Activated CD8-positive, alpha-beta memory T cell treated with anti-CD3 and anti-CD28 coated beads for 1 hour (primary cell): Measurements from ENCODE around the gene C10orf88.
"Not testable (repeated sequence)": the region's sequence is repeated elsewhere in the genome, so short reads cannot be mapped to it uniquely, and the experiment has no call there.

ENCODE experiments used
- DNase-seq, 2 donors: peaks; one replicate each; pipeline ENCODE4 v3.0.0-alpha.2; 2020; ENCODE audit warnings: low read depth in 1 of 2; ENCODE audit errors: extremely low read depth in 1 of 2

C10orf88 gene

DNA sequence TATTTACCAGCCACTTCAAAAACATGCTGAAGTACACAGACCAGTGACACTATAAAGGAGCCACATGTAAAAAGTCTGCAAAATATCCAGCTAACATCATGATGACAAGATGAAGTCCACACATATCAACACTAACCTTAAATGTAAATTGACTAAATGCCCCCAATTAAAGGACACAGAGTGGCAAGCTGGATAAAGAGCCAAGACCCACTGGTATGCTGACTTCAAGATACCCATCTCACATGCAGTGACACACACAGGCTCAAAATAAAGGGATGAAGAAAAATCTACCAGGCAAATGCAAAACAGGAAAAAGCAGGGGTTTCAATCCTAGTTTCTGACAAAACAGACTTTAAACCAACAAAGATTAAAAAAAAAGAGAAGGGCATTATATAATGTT lies 12.9 kb upstream of the C10orf88 start:
- no peak for DNase-seq

DNA sequence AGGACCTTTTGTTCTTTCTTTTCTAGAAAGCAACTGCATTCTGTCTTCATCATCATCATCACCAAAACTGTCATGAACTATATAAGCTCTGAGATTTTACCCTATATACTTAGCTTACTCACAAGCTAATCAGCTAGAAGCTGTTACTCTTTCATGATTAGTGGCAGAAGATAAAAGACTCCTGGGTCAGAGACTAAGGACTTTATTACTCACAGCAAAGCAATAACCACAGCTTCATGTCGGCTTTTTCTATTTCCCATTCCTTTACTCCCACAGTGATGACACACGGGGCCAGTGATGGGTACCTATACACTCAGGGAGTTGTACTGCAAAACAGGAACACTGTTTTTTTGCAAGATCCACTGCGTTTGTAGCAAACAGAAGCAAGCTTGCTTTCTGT lies 8.4 kb upstream of the C10orf88 start:
- no peak for DNase-seq

DNA sequence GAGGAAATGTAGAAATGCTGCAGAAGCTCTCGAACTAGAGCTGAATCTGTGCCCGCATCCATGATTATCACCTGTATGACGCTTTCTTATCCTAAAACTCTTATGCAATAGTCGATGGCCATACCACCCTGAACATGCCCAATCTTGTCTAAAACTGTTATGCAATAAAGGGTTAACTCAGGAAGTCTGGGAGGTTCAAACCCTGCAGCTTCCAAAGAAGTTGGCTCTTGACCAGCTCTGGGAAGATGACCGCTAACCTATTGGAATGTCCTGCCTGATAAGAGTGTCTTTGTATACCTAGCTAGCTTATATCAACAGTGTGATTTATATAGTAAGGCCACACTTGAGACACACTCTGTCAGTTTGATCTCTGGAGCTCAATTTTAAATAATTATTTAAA lies 3.4 kb upstream of the C10orf88 start:
- no peak for DNase-seq

DNA sequence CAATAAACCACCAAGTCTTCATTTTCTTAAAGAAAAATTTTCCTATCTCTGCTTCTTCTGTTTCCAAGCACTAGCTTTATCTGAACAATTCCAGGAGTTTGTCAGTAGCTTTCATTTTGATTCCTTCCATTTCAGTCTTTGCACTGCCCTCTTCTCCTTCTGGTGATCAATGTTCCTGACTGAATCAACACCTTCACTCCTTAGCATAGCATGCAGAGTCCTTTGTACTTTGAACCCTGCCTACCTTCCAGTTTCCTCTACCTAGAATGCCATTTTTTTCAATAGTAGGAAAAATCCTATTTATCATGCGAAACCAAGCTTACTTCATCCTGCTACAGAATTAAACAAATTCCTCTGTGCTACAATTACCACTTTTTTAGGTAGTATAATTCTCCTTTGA lies 1.9 kb upstream of the C10orf88 start:
- DNase-seq: no peak

GRCh38 chr10:122954731-122955050 lies 664 bp upstream of the C10orf88 start:
- DNase-seq: no peak

DNA sequence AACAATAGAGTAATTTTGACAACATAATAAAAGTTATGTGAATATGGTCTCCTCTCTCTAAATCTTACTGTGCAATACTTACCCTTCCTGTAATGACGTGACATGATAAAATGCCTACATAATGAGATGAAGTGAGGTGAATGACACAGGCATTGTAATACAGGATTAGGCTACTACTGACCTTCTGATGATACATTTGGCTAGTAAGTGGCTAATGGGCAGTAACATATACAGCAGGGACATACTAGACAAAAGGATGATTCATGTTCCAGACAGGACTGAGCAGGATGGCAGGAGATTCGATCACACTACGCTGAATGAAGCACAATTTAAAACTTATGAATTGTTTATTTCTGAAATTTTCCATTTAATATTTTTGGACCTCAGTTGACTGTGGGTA lies 4.7 kb downstream of the C10orf88 start:
- no peak for DNase-seq

GRCh38 chr10:122939856-122940543 lies 14.0 kb downstream of the C10orf88 start:
- DNase-seq: no peak

DNA sequence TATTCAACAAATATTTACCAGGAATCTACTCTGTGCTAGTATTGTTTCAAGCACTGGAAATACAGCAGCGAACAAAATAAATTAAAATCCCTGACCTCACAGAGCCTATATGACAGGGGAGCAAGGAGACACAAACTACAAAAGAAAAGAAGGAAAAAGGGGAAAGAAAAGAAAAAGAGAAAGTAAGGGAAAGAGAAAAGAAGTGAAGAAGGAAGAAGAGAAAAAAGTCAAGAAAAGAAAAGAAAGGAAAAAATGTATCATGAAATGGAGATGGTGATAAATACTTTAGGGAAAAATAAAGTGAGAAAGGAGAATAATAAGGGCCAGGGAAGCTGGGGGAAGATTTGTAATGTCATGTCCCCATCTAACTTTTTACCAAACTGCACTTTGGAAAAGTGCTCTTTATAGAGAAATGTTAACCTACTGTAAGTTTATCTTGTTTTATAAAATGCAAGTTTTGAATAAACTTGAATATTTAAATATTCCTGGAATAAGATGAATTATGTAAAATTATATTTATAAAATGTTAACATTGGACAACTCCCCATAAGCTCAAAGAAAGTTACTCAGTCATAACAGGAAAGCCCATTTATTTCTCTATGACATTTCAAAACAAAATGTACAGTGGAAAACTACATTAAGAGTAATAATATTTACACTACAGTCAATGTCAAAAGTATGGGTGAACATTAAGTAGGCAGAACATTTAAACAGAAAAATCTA lies 14.7 kb downstream of the C10orf88 start:
- DNase-seq: no peak

- DNase-seq: no peak
Measured at GRCh38 chr10:122931088-122931906, 22.7 kb downstream of the C10orf88 start.

DNA sequence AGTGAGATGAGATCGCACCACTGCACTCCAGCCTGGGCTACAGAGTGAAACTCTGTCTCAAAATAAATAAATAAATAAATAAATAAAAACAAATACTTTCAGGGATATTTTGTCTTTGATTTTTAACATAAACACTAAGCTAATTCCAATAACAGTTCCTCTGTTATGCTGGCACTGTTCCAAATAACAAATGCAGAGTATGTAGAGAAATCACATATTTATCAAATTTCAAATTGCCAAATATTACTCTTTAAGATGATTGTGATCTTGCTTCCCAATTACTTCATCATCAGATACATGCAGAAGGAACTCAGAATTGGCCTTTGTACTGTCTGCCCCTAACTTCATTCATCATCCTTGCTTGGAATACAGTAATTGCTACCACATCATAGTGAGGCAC lies 23.9 kb downstream of the C10orf88 start:
- DNase-seq: no peak

GRCh38 chr10:122915700-122916099 lies 38.3 kb downstream of the C10orf88 start:
- no peak for DNase-seq

- peak in 1 of 2 donors; percentile 14 for DNase-seq
Measured at GRCh38 chr10:122911889-122912484, 42.0 kb downstream of the C10orf88 start.

DNA sequence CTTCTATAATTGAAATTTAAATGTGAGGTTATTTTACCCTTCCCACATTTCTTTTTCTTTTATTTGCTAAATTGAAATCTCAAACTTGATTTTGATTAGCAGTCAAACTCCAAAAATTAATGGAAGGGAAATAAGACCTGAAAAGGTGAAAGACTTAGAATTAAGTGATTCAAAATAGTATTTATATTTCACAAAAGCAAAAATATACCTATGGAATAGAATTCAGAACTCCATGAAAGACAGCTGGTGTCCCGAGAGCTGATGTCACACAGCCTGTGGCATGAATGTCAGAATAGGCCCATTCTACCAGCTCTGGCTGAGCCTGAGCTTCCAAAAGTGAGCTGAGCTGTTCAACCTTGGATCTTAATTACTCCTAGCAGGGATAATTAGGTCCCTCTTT lies 43.7 kb downstream of the C10orf88 start, which contains the start of gene FAM24A:
Gene FAM24A (plus strand): TSS at position 301 of the 400 bp plus-strand sequence. CDS start 1,025 bp downstream, outside the sequence.
- DNase-seq: no peak

DNA sequence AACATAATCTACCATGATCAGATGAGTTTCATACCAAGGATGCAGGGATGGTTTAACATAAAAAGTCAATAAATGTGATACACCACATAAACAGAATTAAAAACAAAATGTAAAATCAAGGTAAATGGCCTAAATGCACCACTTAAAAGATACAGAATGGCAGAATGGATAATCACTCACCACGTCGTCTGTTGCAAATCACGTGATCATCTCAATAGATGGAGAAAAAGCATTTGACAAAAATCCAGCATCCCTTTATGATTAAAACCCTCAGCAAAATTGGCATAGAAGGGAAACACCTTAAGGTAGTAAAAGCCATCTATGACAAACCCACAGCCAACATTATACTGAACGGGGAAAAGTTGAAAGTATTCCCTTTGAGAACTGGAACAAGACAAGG lies 50.2 kb downstream of the C10orf88 start:
- DNase-seq: not testable (repeated sequence)

- DNase-seq: no peak
Measured at GRCh38 chr10:122894261-122894944, 59.6 kb downstream of the C10orf88 start.

DNA sequence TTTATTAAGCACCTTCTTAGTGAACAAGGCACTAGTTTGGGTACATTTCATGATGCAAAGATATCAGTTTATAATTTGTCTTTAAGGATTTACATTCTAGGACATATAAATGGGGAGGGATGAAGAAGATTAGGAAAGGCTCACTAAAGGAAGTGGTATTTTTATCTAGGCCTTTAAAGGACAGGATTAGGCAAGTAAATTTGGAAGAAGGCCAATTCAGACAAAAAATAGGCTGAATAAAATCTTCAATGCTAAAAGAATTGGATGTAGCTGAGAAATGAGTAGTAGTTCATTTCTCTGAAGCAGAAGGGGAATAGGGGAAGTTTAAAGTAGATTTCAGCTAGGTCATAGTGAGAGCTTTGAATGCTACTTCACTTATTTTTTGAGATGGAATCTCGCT lies 69.9 kb downstream of the C10orf88 start:
- no peak for DNase-seq

DNA sequence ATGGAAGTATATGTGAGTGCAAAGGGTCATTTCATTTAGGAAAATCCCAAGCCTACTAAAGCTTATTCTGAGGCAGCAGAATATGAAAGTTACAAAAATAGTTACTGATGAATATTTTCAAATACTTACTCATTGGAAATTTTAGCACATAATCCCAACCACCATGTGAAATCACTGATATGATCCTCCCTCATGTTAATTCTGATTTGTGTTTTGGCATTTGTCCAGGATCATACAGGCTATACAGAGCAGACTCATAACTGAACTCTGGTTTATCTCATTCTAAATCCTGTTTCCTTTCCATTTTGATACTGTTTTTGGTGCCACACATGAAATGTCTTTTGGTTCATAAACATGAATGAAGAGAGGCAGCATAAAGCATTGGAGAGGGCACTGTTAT lies 71.3 kb downstream of the C10orf88 start:
- DNase-seq: no peak
